Fibroblast of lung (primary cell): ENCODE measurements around the gene SIPA1L3. TPM values are rescaled to one million over a fixed set of nuclear protein-coding genes. Genes with fewer than 3 reads are reported as not detected.

Experiments used
- DNase-seq, 2 donors: peaks; one replicate each; pipeline versions ENCODE4 v3.0.0 to v3.0.0-alpha.2; 2010; ENCODE audit warnings: low read depth in 2 of 2
- H2AFZ ChIP-seq: 2 replicates; pipeline ENCODE4 v1.5.1; 2012; ENCODE audit warnings: low read length, control low read depth, inconsistent platforms
- H3K27ac ChIP-seq: 2 replicates; pipeline ENCODE4 v1.5.1; 2011; ENCODE audit warnings: low read length, control low read depth; ENCODE audit not compliant: insufficient read depth
- H3K27me3 ChIP-seq: 2 replicates; pipeline ENCODE4 v1.5.1; 2011; ENCODE audit warnings: mild to moderate bottlenecking, low read length; ENCODE audit not compliant: control insufficient read depth, insufficient read depth
- H3K36me3 ChIP-seq: 2 replicates; pipeline ENCODE4 v1.5.1; 2011; ENCODE audit warnings: low read length; ENCODE audit not compliant: control insufficient read depth, insufficient read depth
- H3K4me1 ChIP-seq: 2 replicates; pipeline ENCODE4 v1.5.1; 2011; ENCODE audit warnings: low read length; ENCODE audit not compliant: control insufficient read depth, insufficient read depth; ENCODE audit errors: extremely low read depth
- H3K4me2 ChIP-seq: 2 replicates; pipeline ENCODE4 v1.5.1; 2011; ENCODE audit warnings: low read length, control low read depth; ENCODE audit not compliant: insufficient read depth; ENCODE audit errors: extremely low read depth
- H3K4me3 ChIP-seq, 4 experiments: fragments of 200-600 bp in 1 of 4; sonication (generic) in 1 of 4; replicated peaks in 1 of 4; 2 replicates each; pipeline ENCODE4 v1.5.1; 2011 to 2016; ENCODE audit warnings: low read length in 4 of 4, low read depth in 3 of 4, mild to moderate bottlenecking in 3 of 4, control low read depth in 2 of 4, inconsistent platforms in 1 of 4, mixed read lengths in 1 of 4; ENCODE audit not compliant: insufficient read depth in 1 of 4; ENCODE audit errors: control extremely low read depth in 1 of 4
- H3K79me2 ChIP-seq: 2 replicates; pipeline ENCODE4 v1.5.1; 2012; ENCODE audit warnings: mild to moderate bottlenecking, low read length, inconsistent platforms; ENCODE audit not compliant: control insufficient read depth, insufficient read depth
- H3K9ac ChIP-seq: 2 replicates; pipeline ENCODE4 v1.5.1; 2011; ENCODE audit warnings: mild to moderate bottlenecking, low read length, control low read depth; ENCODE audit not compliant: insufficient read depth
- H3K9me3 ChIP-seq: 2 replicates; pipeline ENCODE4 v1.5.1; 2012; ENCODE audit warnings: low read depth, low read length; ENCODE audit not compliant: control insufficient read depth, insufficient read depth
- H4K20me1 ChIP-seq: 2 replicates; pipeline ENCODE4 v1.5.1; 2011; ENCODE audit warnings: low read length; ENCODE audit not compliant: control insufficient read depth, insufficient read depth; ENCODE audit errors: extremely low read depth
- CTCF ChIP-seq, 2 donors: IDR thresholded peaks in 1 of 2; conservative IDR thresholded peaks in 1 of 2; 1 replicate in 1 of 2; 2 replicates in 1 of 2; pipeline ENCODE4 v1.5.1; 2011 to 2012; ENCODE audit warnings: low read length in 2 of 2, control low read depth in 1 of 2, inconsistent platforms in 1 of 2, low read depth in 1 of 2, mild to moderate bottlenecking in 1 of 2
- EZH2 ChIP-seq: IDR thresholded peaks from 2 replicates; pipeline ENCODE4 v1.5.1; 2012; ENCODE audit warnings: low read length, control low read depth, mild to moderate bottlenecking; ENCODE audit errors: missing control alignments
- polyA plus RNA-seq, 2 donors: library from polyadenylated mRNA; depleted of rRNA in 1 of 2; stranded (reverse) in 1 of 2; unstranded in 1 of 2; fragments of >200 nt; gene quantifications; 2 replicates each; pipeline ENCODE4 v1.2.1, GENCODE V29; 2011 to 2012; ENCODE audit warnings: missing spikeins in 1 of 2
- total RNA-seq: library from RNA; depleted of rRNA; stranded (reverse); fragments of >200 nt; gene quantifications from 2 replicates; pipeline ENCODE4 v1.2.1, GENCODE V29; 2014

SIPA1L3 gene
- total and polyA plus RNA-seq, 2 donors (not counting 1 experiment from before 2014, with no cell fraction given), result 3.7 to 10.1 TPM

DNA sequence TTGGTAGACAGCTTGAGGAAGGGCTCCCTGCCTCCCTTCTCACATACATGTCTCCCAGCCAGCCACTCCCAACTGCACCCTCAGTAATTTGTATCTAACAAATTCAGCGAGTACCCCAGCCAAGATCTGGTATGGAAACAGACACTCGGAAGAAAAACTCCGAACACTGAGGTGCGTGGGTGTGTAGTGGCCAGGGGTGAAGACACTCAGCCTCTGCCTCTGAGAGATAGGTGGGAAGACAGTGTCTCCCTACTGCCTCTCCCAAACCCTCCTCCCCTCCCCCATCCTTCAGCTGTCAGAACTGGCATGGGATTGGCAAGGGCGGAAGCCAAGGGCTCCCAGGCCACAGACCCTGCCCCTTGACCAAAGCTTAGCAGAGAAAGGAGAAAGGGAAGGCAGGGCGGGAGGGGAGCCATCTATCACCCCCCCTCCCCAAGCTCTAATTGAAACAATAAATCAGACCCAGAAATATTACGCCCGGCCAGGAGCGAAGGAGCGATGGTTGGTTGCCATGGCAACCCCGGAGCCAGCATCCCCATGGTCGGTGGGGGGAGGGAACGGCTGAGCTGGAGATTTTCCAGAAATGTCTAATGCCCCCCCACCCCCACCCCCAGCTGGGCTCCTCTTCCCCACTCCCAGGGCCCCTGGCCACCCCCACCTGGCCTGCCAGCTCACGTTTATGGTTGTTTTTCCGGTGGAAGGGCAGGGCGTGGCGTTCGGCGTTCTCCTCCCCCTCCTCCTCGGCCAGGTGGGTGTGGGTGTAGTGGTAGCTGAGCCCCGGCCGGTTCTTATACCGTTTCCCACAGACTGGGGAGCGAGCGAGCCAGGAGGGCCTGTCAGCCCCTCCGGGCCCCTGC lies 310.0 kb downstream of the SIPA1L3 start:
- no peak overlapping the region for H3K4me2 ChIP-seq
- H3K4me3 ChIP-seq, result no peak overlapping the region
- H3K9me3 ChIP-seq, result no peaks in the 10 kb centered on the region
- H2AFZ ChIP-seq, result no peak overlapping the region
- no peaks in the 10 kb centered on the region for H3K36me3 ChIP-seq
- H4K20me1 ChIP-seq, result no peaks in the 10 kb centered on the region
- no peak overlapping the region for H3K9ac ChIP-seq
- H3K4me1 ChIP-seq, result peaks cover 5% of the 10 kb centered on the region
- H3K27me3 ChIP-seq, result no peaks in the 10 kb centered on the region
- TF ChIP-seq EZH2, result no peak
- no peak overlapping the region for H3K27ac ChIP-seq
- no peaks in the 10 kb centered on the region for H3K79me2 ChIP-seq
- no peak for DNase-seq

- Histone ChIP-seq H3K36me3 (no peaks in the 10 kb centered on the region), H3K9ac (no peak overlapping the region), H3K27ac (no peak overlapping the region), H3K9me3 (no peaks in the 10 kb centered on the region), H3K27me3 (no peaks in the 10 kb centered on the region), H3K4me3 (no peak overlapping the region), H2AFZ (no peak overlapping the region), H4K20me1 (no peaks in the 10 kb centered on the region), H3K4me2 (no peak overlapping the region), H3K4me1 (peaks cover 5% of the 10 kb centered on the region), H3K79me2 (no peaks in the 10 kb centered on the region)
- no peak for TF ChIP-seq EZH2
- TF ChIP-seq CTCF (conservative IDR thresholded peaks at IDR 0.05 in 1 of 2, IDR thresholded peaks at IDR 0.05 in 1 of 2; ENCODE audit: low read depth in 1 of 2, low read length in 2 of 2), result no peak
- DNase-seq, result no peak
These were observed 311.2 kb downstream of the SIPA1L3 start for GRCh38 chr19:38218204-38218603.

DNA sequence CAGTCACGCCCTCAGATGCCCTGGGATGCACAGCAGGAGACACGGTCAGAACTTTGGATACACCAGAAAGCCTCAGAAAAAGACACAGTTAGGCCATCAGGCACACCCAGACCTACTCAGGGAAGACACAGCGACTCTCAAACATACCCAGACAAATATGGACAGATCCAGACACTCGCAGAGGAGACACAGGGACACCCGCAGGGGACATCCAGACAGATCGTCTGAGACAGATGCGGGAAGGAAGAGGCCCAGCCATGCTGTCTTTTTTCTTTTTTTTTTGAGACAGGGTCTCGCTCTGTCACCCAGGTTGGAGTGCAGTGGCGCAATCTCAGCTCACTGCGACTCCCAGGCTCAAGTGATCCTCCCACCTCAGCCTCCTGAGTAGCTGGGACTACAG lies 312.2 kb downstream of the SIPA1L3 start:
- H3K27me3 ChIP-seq, result no peaks in the 10 kb centered on the region

More for the DNA sequence above, 312.2 kb downstream of the SIPA1L3 start:
- Histone ChIP-seq H3K9me3 (no peaks in the 10 kb centered on the region), H3K4me1 (peaks cover 2% of the 10 kb centered on the region), H3K9ac (no peak overlapping the region), H3K36me3 (no peaks in the 10 kb centered on the region), H3K4me2 (no peak overlapping the region), H2AFZ (no peak overlapping the region), H3K4me3 (no peak overlapping the region), H3K27ac (no peak overlapping the region), H4K20me1 (no peaks in the 10 kb centered on the region), H3K79me2 (no peaks in the 10 kb centered on the region)
- no peak for DNase-seq
- TF ChIP-seq CTCF (conservative IDR thresholded peaks at IDR 0.05 in 1 of 2, IDR thresholded peaks at IDR 0.05 in 1 of 2; ENCODE audit: low read depth in 1 of 2, low read length in 2 of 2) (no peak), EZH2 (no peak)
